ENCODE data around the gene SSBP2.
A peak's percentile ranks its signal among the peaks of the same experiment; 100 is the strongest.

Gene SSBP2

DNA sequence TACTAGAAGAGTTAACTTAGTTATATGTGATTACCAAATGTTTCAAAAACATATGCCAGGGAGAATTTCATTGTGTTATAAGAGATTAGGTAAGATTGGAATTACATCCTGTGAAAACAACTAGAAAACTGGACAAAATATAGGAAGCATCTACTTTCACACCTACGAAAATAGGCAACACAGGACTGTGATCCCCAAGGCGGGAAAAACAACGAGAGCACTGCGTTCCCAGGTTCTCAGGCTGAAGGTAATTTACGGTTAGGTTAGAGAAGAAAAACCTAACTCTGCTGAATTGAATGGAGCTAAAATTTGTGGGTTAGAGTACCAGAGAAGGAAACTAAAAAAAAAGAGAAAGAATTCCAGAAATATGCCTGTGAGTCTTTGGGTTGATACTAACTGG is 385.4 kb downstream of the SSBP2 start:
- no peak for DNase-seq

DNA sequence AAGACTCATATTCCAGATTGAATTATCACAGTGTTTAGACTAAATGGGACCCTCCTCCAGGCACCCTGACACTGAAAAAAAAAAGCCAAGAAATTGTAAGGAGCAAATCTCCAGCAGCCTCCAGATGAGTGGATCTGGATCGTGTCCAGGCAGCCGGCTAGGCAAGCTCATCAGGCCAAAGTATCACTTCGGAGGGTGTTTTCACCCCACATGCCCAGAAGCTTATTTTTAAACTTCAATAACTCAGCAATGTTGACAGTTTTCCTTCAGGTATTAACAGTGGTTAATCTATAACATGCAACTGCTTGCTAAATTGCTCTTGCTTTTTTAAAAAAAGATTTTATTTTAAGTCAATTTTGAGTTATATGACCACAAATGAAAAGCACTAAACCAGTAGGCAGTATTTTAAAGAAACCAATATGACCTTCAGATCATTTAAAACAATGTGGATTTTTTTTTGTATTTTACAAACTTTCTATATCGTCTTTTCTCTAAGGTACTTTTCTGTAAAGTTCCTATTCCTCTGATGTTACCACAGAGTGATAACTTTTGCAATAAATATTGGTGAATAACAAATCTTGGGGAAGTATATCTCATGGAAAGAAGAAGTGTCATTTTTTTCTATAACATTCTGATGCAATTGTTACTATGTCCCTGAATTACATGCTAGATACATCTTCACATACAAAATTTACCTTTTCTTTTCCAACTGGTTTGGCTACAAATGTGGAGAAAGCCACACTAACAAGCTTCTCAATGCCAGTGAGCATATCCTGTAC is 387.6 kb downstream of the SSBP2 start:
- DNase-seq = peak; percentile 11 to 24

All from AML-193 (cell line).